ENCODE results near the gene ATG7. TPM values are rescaled to one million over a fixed set of nuclear protein-coding genes. Genes with fewer than 3 reads are reported as not detected.

ATG7 gene
- total RNA-seq, 1 donor from 2014 or later, result 31.3 TPM

GRCh38 chr3:11410564-11410963 lies 138.4 kb downstream of the ATG7 start:
- no peak for DNase-seq (ENCODE audit: low read depth)
- Histone ChIP-seq H3K36me3 (ENCODE audit: control insufficient read depth, insufficient read depth, low read length) (no peaks in the 10 kb centered on the region), H3K4me3 (ENCODE audit: low read depth, low read length) (no peak overlapping the region), H3K27me3 (ENCODE audit: control insufficient read depth, insufficient read depth, low read length) (no peaks in the 10 kb centered on the region)
- TF ChIP-seq CTCF (IDR thresholded peaks at IDR 0.05; ENCODE audit: insufficient read depth, low read length, poor library complexity, severe bottlenecking), result no peak

DNA sequence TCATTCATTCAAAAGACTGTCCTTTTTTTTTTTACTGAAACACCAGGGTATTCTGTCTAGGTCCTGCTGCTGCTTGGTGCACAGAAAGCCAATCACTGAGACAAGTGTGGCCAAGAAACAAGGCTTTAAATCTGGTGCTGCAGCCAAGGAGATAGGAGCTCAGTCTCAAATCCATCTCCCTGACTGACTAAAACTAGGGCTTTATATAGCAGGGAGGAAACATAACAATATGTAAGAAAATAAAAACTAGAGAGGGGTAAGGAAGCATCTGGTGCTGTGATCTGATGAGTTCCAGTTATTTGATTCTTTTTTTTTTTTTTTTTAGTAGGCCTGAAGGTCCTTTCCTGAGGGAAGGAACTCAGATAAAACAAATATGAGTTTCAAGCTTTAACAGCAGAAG lies 139.8 kb downstream of the ATG7 start:
- Histone ChIP-seq H3K4me3 (ENCODE audit: low read depth, low read length) (no peak overlapping the region), H3K27me3 (ENCODE audit: control insufficient read depth, insufficient read depth, low read length) (no peaks in the 10 kb centered on the region), H3K36me3 (ENCODE audit: control insufficient read depth, insufficient read depth, low read length) (no peaks in the 10 kb centered on the region)
- TF ChIP-seq CTCF (IDR thresholded peaks at IDR 0.05; ENCODE audit: insufficient read depth, low read length, poor library complexity, severe bottlenecking), result no peak
- no peak for DNase-seq (ENCODE audit: low read depth)

DNA sequence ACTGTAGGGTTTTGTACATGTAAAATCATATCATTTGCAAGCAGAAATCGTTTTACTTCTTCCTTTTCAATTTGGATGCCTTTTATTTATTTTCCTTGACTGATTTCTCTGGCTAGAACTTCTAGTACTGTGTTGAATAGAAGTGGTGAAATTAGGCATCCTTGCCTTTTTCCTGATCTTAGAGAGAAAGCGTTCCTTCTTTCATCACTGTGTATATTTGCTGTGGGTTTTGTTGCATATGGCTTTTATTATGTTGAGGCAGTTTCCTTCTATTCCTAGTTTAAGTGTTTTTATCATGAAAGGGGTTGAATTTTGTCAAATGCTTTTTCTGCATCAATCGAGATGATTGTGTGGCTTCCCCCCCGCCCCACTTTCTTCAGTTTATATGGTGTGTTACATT lies 140.9 kb downstream of the ATG7 start:
- Histone ChIP-seq H3K27me3 (ENCODE audit: control insufficient read depth, insufficient read depth, low read length) (no peaks in the 10 kb centered on the region), H3K36me3 (ENCODE audit: control insufficient read depth, insufficient read depth, low read length) (no peaks in the 10 kb centered on the region), H3K4me3 (ENCODE audit: low read depth, low read length) (no peak overlapping the region)
- TF ChIP-seq CTCF (IDR thresholded peaks at IDR 0.05; ENCODE audit: insufficient read depth, low read length, poor library complexity, severe bottlenecking), result no peak
- DNase-seq (ENCODE audit: low read depth), result no peak

DNA sequence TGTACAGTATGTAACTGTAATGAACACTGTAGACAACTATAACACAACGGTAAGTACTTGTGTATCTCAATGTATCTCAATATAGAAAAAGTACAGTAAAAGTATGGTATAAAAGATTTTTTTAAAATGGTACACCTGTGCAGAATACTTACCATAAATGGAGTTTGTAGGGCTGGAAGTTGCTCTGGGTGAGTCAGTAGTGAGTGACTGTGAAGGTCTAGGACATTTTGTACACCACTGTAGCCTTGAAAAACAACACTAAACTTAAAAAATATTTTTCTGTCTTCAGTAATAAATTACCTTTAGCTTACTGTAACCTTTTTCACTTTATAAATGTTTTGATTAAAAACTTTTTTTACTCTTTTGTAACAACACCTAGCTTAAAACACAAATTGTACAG lies 142.9 kb downstream of the ATG7 start:
- TF ChIP-seq CTCF (IDR thresholded peaks at IDR 0.05; ENCODE audit: insufficient read depth, low read length, poor library complexity, severe bottlenecking), result no peak
- Histone ChIP-seq H3K27me3 (ENCODE audit: control insufficient read depth, insufficient read depth, low read length) (no peaks in the 10 kb centered on the region), H3K4me3 (ENCODE audit: low read depth, low read length) (no peak overlapping the region), H3K36me3 (ENCODE audit: control insufficient read depth, insufficient read depth, low read length) (no peaks in the 10 kb centered on the region)
- DNase-seq (ENCODE audit: low read depth), result no peak

DNA sequence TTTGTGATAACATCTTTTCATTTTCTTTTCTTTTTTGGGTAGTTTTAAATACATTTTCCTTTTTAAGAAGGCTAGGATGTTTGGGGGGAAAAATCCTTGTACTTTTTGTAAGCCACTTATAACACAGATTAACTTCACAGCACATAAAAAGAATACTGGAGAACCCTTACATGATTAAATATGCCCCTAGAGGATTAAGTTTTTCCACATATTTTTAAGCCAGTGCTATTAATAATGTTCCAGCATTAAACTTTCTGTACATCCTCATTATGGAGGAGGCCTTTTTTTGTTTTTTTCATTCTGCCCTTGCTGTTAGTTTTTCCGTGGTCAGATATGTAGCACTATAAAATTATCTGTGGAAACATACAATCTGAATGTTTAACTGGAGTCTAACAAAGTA lies 147.9 kb downstream of the ATG7 start:
- no peak for DNase-seq (ENCODE audit: low read depth)
- no peaks in the 10 kb centered on the region for H3K36me3 ChIP-seq (ENCODE audit: control insufficient read depth, insufficient read depth, low read length)
- TF ChIP-seq CTCF (IDR thresholded peaks at IDR 0.05; ENCODE audit: insufficient read depth, low read length, poor library complexity, severe bottlenecking), result no peak
- no peaks in the 10 kb centered on the region for H3K27me3 ChIP-seq (ENCODE audit: control insufficient read depth, insufficient read depth, low read length)
- no peak overlapping the region for H3K4me3 ChIP-seq (ENCODE audit: low read depth, low read length)

GRCh38 chr3:11422291-11422690 lies 150.1 kb downstream of the ATG7 start:
- Histone ChIP-seq H3K36me3 (ENCODE audit: control insufficient read depth, insufficient read depth, low read length) (no peaks in the 10 kb centered on the region), H3K4me3 (ENCODE audit: low read depth, low read length) (no peak overlapping the region), H3K27me3 (ENCODE audit: control insufficient read depth, insufficient read depth, low read length) (no peaks in the 10 kb centered on the region)
- no peak for TF ChIP-seq CTCF (IDR thresholded peaks at IDR 0.05; ENCODE audit: insufficient read depth, low read length, poor library complexity, severe bottlenecking)
- no peak for DNase-seq (ENCODE audit: low read depth)

All from kidney epithelial cell (primary cell).